CD4-positive, CD25-positive, alpha-beta regulatory T cell (primary cell): ENCODE data around the gene ACACA. TPM values are rescaled to one million over a fixed set of nuclear protein-coding genes. Genes with fewer than 3 reads are reported as not detected.
A peak's percentile ranks its signal among the peaks of the same experiment; 100 is the strongest.
"Not testable (repeated sequence)": the region's sequence is repeated elsewhere in the genome, so short reads cannot be mapped to it uniquely, and the experiment has no call there.

Source experiments
- ATAC-seq, 2 donors: fragments of 150-1000 bp; cut with Tn5 transposase; one replicate each; pipeline ENCODE4 v1.10.0; 2021; ENCODE audit warnings: low read depth in 2 of 2, moderate number of reproducible peaks in 2 of 2, moderate library complexity in 1 of 2
- DNase-seq, 3 donors: peaks; one replicate each; pipeline versions ENCODE4 v3.0.0 to v3.0.0-alpha.2; 2012 to 2022; ENCODE audit warnings: mixed read lengths in 1 of 3
- H3K27ac ChIP-seq: one replicate; pipeline ENCODE4 v1.7.0; 2013; ENCODE audit warnings: mild to moderate bottlenecking, low read length; ENCODE audit not compliant: insufficient read depth, poor library complexity, severe bottlenecking
- H3K27me3 ChIP-seq: one replicate; pipeline ENCODE4 v1.7.0; 2013; ENCODE audit warnings: low read length; ENCODE audit not compliant: control insufficient read depth, insufficient read depth
- H3K36me3 ChIP-seq: one replicate; pipeline ENCODE4 v1.7.0; 2013; ENCODE audit warnings: mild to moderate bottlenecking, low read length, moderate library complexity; ENCODE audit not compliant: control insufficient read depth, insufficient read depth
- H3K4me1 ChIP-seq: 2 replicates; pipeline ENCODE4 v1.7.0; 2013; ENCODE audit warnings: mild to moderate bottlenecking, low read length; ENCODE audit not compliant: insufficient read depth, control insufficient read depth, poor library complexity, severe bottlenecking
- H3K4me3 ChIP-seq: one replicate; pipeline ENCODE4 v1.7.0; 2013; ENCODE audit warnings: low read depth, mild to moderate bottlenecking, low read length, moderate library complexity
- H3K9me3 ChIP-seq, 2 experiments: 1 replicate in 1 of 2; 2 replicates in 1 of 2; pipeline ENCODE4 v1.7.0; 2013; ENCODE audit warnings: low read length in 2 of 2, mild to moderate bottlenecking in 1 of 2, moderate library complexity in 1 of 2; ENCODE audit not compliant: control insufficient read depth in 2 of 2
- H3K27ac Mint-ChIP-seq, 3 donors: one replicate each; pipeline ENCODE4 v1.8.0; 2020 to 2022; ENCODE audit warnings: mild to moderate bottlenecking in 3 of 3, mixed read lengths in 3 of 3, moderate library complexity in 2 of 3
- H3K27me3 Mint-ChIP-seq: one replicate; pipeline ENCODE4 v1.8.0; 2022; ENCODE audit warnings: mild to moderate bottlenecking, mixed read lengths
- H3K36me3 Mint-ChIP-seq: one replicate; pipeline ENCODE4 v1.8.0; 2020; ENCODE audit warnings: mixed read lengths
- H3K4me1 Mint-ChIP-seq, 4 donors: one replicate each; pipeline ENCODE4 v1.8.0; 2020 to 2022; ENCODE audit warnings: mixed read lengths in 4 of 4, mild to moderate bottlenecking in 1 of 4
- H3K4me3 Mint-ChIP-seq, 4 donors: one replicate each; pipeline ENCODE4 v1.8.0; 2020 to 2022; ENCODE audit warnings: mild to moderate bottlenecking in 4 of 4, mixed read lengths in 4 of 4, moderate library complexity in 3 of 4
- H3K9me3 Mint-ChIP-seq, 7 donors: one replicate each; pipeline ENCODE4 v1.8.0; 2020 to 2022; ENCODE audit warnings: mixed read lengths in 7 of 7, mild to moderate bottlenecking in 3 of 7, moderate library complexity in 2 of 7
- polyA plus RNA-seq, 4 donors: library from polyadenylated mRNA; unstranded; fragments of 300-500 nt; fragmentation: Illumina TruSeq; gene quantifications; one replicate each; pipeline ENCODE4 v1.2.3, GENCODE V29; 2021
- total RNA-seq: library from RNA; stranded (reverse); gene quantifications from one replicate; pipeline ENCODE4 v1.2.3, GENCODE V29; 2022

The ACACA gene
- total RNA-seq: 42.9 TPM
- polyA plus RNA-seq: 1 to 10 TPM; 7.4 to 9.8 (median 9.5) TPM

- H3K27ac ChIP-seq: peak within 1 kb of the TSS; percentile 69
- H3K4me1 ChIP-seq: peaks cover 16% of the 10 kb centered on the region
- H3K9me3 Mint-ChIP-seq: no peaks in the 10 kb centered on the region
- H3K27me3 Mint-ChIP-seq: no peaks in the 10 kb centered on the region
- H3K36me3 Mint-ChIP-seq: no peaks in the 10 kb centered on the region
- H3K4me3 ChIP-seq: peak within 1 kb of the TSS; percentile 92
- H3K4me3 Mint-ChIP-seq: peak within 1 kb of the TSS; percentile 96 to 99 (median 97)
- peak; percentile 92 to 93 for ATAC-seq
- peaks cover 13 to 67% (median 50%) of the 10 kb centered on the region in 4 donors for H3K4me1 Mint-ChIP-seq
- H3K36me3 ChIP-seq: peaks cover 4% of the 10 kb centered on the region
- peak within 1 kb of the TSS; percentile 86 to 95 (median 94) for H3K27ac Mint-ChIP-seq
- no peaks in the 10 kb centered on the region for H3K9me3 ChIP-seq
- H3K27me3 ChIP-seq: no peaks in the 10 kb centered on the region
- peak; percentile 67 to 86 (median 74) for DNase-seq
Measured at GRCh38 chr17:37406635-37407461, at the start of gene ACACA, which contains the start of gene TADA2A. Gene ACACA, minus strand, starts transcription at chr17:37406836. Its CDS starts 537 bp downstream, at chr17:37406299. Gene TADA2A, plus strand, starts transcription at chr17:37406886. Its CDS starts 4,480 bp downstream, at chr17:37411366.

GRCh38 chr17:37450112-37450511 lies 43.5 kb upstream of the ACACA start:
- H3K4me1 Mint-ChIP-seq: peaks cover 0 to 8% (median 4%) of the 10 kb centered on the region in 4 donors
- H3K4me3 ChIP-seq: no peak overlapping the region
- H3K36me3 Mint-ChIP-seq: peaks cover 37% of the 10 kb centered on the region
- peaks cover 18% of the 10 kb centered on the region for H3K36me3 ChIP-seq
- H3K4me1 ChIP-seq: no peaks in the 10 kb centered on the region
- DNase-seq (no peak), ATAC-seq (no peak)
- no peaks in the 10 kb centered on the region for H3K9me3 Mint-ChIP-seq
- H3K9me3 ChIP-seq: no peaks in the 10 kb centered on the region
- H3K27me3 Mint-ChIP-seq: no peaks in the 10 kb centered on the region
- H3K4me3 Mint-ChIP-seq: no peak overlapping the region
- no peak overlapping the region for H3K27ac Mint-ChIP-seq
- H3K27ac ChIP-seq: no peak overlapping the region
- H3K27me3 ChIP-seq: no peaks in the 10 kb centered on the region

- H3K36me3 Mint-ChIP-seq: peaks cover 39% of the 10 kb centered on the region
- H3K9me3 Mint-ChIP-seq: no peaks in the 10 kb centered on the region
- DNase-seq (no peak), ATAC-seq (no peak)
- no peak overlapping the region for H3K27ac Mint-ChIP-seq
- H3K9me3 ChIP-seq: no peaks in the 10 kb centered on the region
- no peaks in the 10 kb centered on the region for H3K27me3 Mint-ChIP-seq
- H3K4me1 ChIP-seq: no peaks in the 10 kb centered on the region
- H3K27me3 ChIP-seq: no peaks in the 10 kb centered on the region
- H3K27ac ChIP-seq: no peak overlapping the region
- H3K36me3 ChIP-seq: peaks cover 38% of the 10 kb centered on the region
- H3K4me3 Mint-ChIP-seq: no peak overlapping the region
- H3K4me1 Mint-ChIP-seq: peaks cover 0 to 5% (median 4%) of the 10 kb centered on the region in 4 donors
- no peak overlapping the region for H3K4me3 ChIP-seq
Measured at GRCh38 chr17:37447641-37448040, 41.0 kb upstream of the ACACA start.

- peaks cover 0 to 2% (median 0%) of the 10 kb centered on the region in 4 donors for H3K4me1 Mint-ChIP-seq
Measured at GRCh38 chr17:37446027-37446426, 39.4 kb upstream of the ACACA start.

GRCh38 chr17:37441369-37442014 lies 34.9 kb upstream of the ACACA start:
- H3K36me3 ChIP-seq: peaks cover 67% of the 10 kb centered on the region
- H3K4me3 Mint-ChIP-seq, H3K4me1 Mint-ChIP-seq, H3K27ac Mint-ChIP-seq, H3K27me3 Mint-ChIP-seq, DNase-seq, H3K4me1 ChIP-seq, H3K9me3 ChIP-seq, H3K9me3 Mint-ChIP-seq, H3K4me3 ChIP-seq, H3K27ac ChIP-seq, ATAC-seq, H3K27me3 ChIP-seq: not testable (repeated sequence)
- peaks cover 35% of the 10 kb centered on the region for H3K36me3 Mint-ChIP-seq

More at GRCh38 chr17:37446027-37446426, 39.4 kb upstream of the ACACA start:
- Mint-ChIP-seq H3K9me3 (no peaks in the 10 kb centered on the region), H3K36me3 (peaks cover 44% of the 10 kb centered on the region), H3K27me3 (no peaks in the 10 kb centered on the region), H3K27ac (no peak overlapping the region), H3K4me3 (no peak overlapping the region)
- Histone ChIP-seq H3K27me3 (no peaks in the 10 kb centered on the region), H3K4me3 (no peak overlapping the region), H3K4me1 (no peaks in the 10 kb centered on the region), H3K36me3 (peaks cover 53% of the 10 kb centered on the region), H3K9me3 (no peaks in the 10 kb centered on the region), H3K27ac (no peak overlapping the region)
- DNase-seq (no peak), ATAC-seq (no peak)

- Mint-ChIP-seq H3K27me3 (no peaks in the 10 kb centered on the region), H3K9me3 (no peaks in the 10 kb centered on the region), H3K36me3 (peaks cover 31% of the 10 kb centered on the region), H3K4me3 (no peak overlapping the region), H3K4me1 (peaks cover 0 to 6% (median 0%) of the 10 kb centered on the region in 4 donors), H3K27ac (no peak overlapping the region)
- Histone ChIP-seq H3K4me1 (no peaks in the 10 kb centered on the region), H3K27ac (no peak overlapping the region), H3K4me3 (no peak overlapping the region), H3K27me3 (no peaks in the 10 kb centered on the region), H3K36me3 (peaks cover 67% of the 10 kb centered on the region), H3K9me3 (no peaks in the 10 kb centered on the region)
- no peak for ATAC-seq
- peak in 1 of 3 donors; percentile 33 for DNase-seq
Measured at GRCh38 chr17:37440424-37440823, 33.8 kb upstream of the ACACA start.

- Mint-ChIP-seq H3K4me3 (no peak overlapping the region), H3K9me3 (no peaks in the 10 kb centered on the region), H3K27me3 (no peaks in the 10 kb centered on the region), H3K4me1 (peaks cover 0 to 6% (median 0%) of the 10 kb centered on the region in 4 donors), H3K27ac (no peak overlapping the region), H3K36me3 (peaks cover 34% of the 10 kb centered on the region)
- Histone ChIP-seq H3K4me3 (no peak overlapping the region), H3K36me3 (peaks cover 59% of the 10 kb centered on the region), H3K9me3 (no peaks in the 10 kb centered on the region), H3K27me3 (no peaks in the 10 kb centered on the region), H3K4me1 (no peaks in the 10 kb centered on the region), H3K27ac (no peak overlapping the region)
- DNase-seq (no peak), ATAC-seq (no peak)
Measured at GRCh38 chr17:37438141-37438540, 31.5 kb upstream of the ACACA start.
